Ectodermal cell (in vitro differentiated cells): ENCODE measurements around the gene ZIC1. TPM values are rescaled to one million over a fixed set of nuclear protein-coding genes. Genes with fewer than 3 reads are reported as not detected.

Experiments used
- H3K27ac ChIP-seq: 2 replicates; pipeline ENCODE4 v1.7.0; 2013; ENCODE audit warnings: mild to moderate bottlenecking, low read depth, low read length; ENCODE audit not compliant: insufficient read depth, poor library complexity, severe bottlenecking
- H3K27me3 ChIP-seq: 2 replicates; pipeline ENCODE4 v1.7.0; 2013; ENCODE audit warnings: mild to moderate bottlenecking, low read length; ENCODE audit not compliant: insufficient read depth, control insufficient read depth, poor library complexity, severe bottlenecking
- H3K36me3 ChIP-seq: one replicate; pipeline ENCODE4 v1.7.0; 2013; ENCODE audit warnings: low read length; ENCODE audit not compliant: control insufficient read depth, insufficient read depth
- H3K4me1 ChIP-seq: one replicate; pipeline ENCODE4 v1.7.0; 2013; ENCODE audit warnings: low read length; ENCODE audit not compliant: control insufficient read depth, insufficient read depth
- H3K4me3 ChIP-seq: 2 replicates; pipeline ENCODE4 v1.7.0; 2013; ENCODE audit warnings: low read depth, low read length, control low read depth; ENCODE audit not compliant: insufficient read depth
- H3K9me3 ChIP-seq: 2 replicates; pipeline ENCODE4 v1.7.0; 2013; ENCODE audit warnings: mild to moderate bottlenecking, low read length, moderate library complexity; ENCODE audit not compliant: control insufficient read depth
- WGBS, 2 experiments: methylation state at CpG; one replicate each; pipeline ENCODE4 v1.1.7; 2013; ENCODE audit warnings: missing lambda C conversion rate in 2 of 2; 5-methylcytosine and 5-hydroxymethylcytosine counted together
- polyA plus RNA-seq, 4 experiments: library from polyadenylated mRNA; stranded (reverse); fragments of 50-300 nt; gene quantifications; one replicate each; pipeline ENCODE4 v1.2.3, GENCODE V29; 2013

Gene ZIC1
- 58.5 TPM for polyA plus RNA-seq (2013, experiment 1 of 4)
- polyA plus RNA-seq (2013, experiment 2 of 4) = 54.0 TPM
- polyA plus RNA-seq (2013, experiment 3 of 4) = 71.2 TPM
- 92.7 TPM for polyA plus RNA-seq (2013, experiment 4 of 4)

GRCh38 chr3:147409143-147410115 is at the start of gene ZIC1:
Gene ZIC1 (plus strand): TSS chr3:147409365. CDS start chr3:147410113, 748 bp downstream.
- Histone ChIP-seq H3K27ac (peak within 1 kb of the TSS; percentile 75), H3K4me1 (peaks cover 38% of the 10 kb centered on the region), H3K4me3 (peak within 1 kb of the TSS; percentile 49), H3K27me3 (peaks cover 99% of the 10 kb centered on the region), H3K9me3 (no peaks in the 10 kb centered on the region), H3K36me3 (no peaks in the 10 kb centered on the region)
- WGBS, 2 experiments = 0% methylated on average over 80 of the region's 80 CpGs

GRCh38 chr3:147360051-147360439 is 49.1 kb upstream of the ZIC1 start:
- no peaks in the 10 kb centered on the region for H3K9me3 ChIP-seq
- peaks cover 100% of the 10 kb centered on the region for H3K27me3 ChIP-seq
- H3K4me1 ChIP-seq = peaks cover 45% of the 10 kb centered on the region
- 15 to 20% methylated on average over 5 of the region's 5 CpGs for WGBS, 2 experiments
- H3K4me3 ChIP-seq = no peak overlapping the region
- H3K36me3 ChIP-seq = no peaks in the 10 kb centered on the region
- H3K27ac ChIP-seq = no peak overlapping the region

- H3K4me3 ChIP-seq = no peak overlapping the region
- WGBS, 2 experiments = 11 to 13% methylated on average over 21 of the region's 21 CpGs
- no peaks in the 10 kb centered on the region for H3K36me3 ChIP-seq
- H3K27ac ChIP-seq = no peak overlapping the region
- peaks cover 100% of the 10 kb centered on the region for H3K27me3 ChIP-seq
- H3K9me3 ChIP-seq = no peaks in the 10 kb centered on the region
- H3K4me1 ChIP-seq = peaks cover 37% of the 10 kb centered on the region
Observed at GRCh38 chr3:147360646-147361453, 48.3 kb upstream of the ZIC1 start.

- Histone ChIP-seq H3K4me3 (no peak overlapping the region), H3K27me3 (peaks cover 99% of the 10 kb centered on the region), H3K9me3 (no peaks in the 10 kb centered on the region), H3K4me1 (peaks cover 28% of the 10 kb centered on the region), H3K36me3 (no peaks in the 10 kb centered on the region), H3K27ac (no peak overlapping the region)
- WGBS, 2 experiments = 11 to 12% methylated on average over 11 to 12 of the region's 12 CpGs
Observed at GRCh38 chr3:147361454-147362420, 47.4 kb upstream of the ZIC1 start.

- Histone ChIP-seq H3K9me3 (no peaks in the 10 kb centered on the region), H3K27me3 (peaks cover 99% of the 10 kb centered on the region), H3K4me1 (peaks cover 25% of the 10 kb centered on the region), H3K27ac (no peak overlapping the region), H3K4me3 (no peak overlapping the region), H3K36me3 (no peaks in the 10 kb centered on the region)
- WGBS, 2 experiments = 74 to 84% methylated on average over 1 of the region's 1 CpG
Observed at GRCh38 chr3:147364771-147365170, 44.4 kb upstream of the ZIC1 start.

GRCh38 chr3:147365196-147366115 is 43.7 kb upstream of the ZIC1 start:
- WGBS, 2 experiments = 66 to 76% methylated on average over 6 of the region's 6 CpGs
- Histone ChIP-seq H3K9me3 (no peaks in the 10 kb centered on the region), H3K27me3 (peaks cover 99% of the 10 kb centered on the region)

GRCh38 chr3:147367676-147368075 is 41.5 kb upstream of the ZIC1 start:
- peaks cover 99% of the 10 kb centered on the region for H3K27me3 ChIP-seq
- peaks cover 11% of the 10 kb centered on the region for H3K4me1 ChIP-seq
- H3K27ac ChIP-seq = no peak overlapping the region
- H3K9me3 ChIP-seq = no peaks in the 10 kb centered on the region
- no peaks in the 10 kb centered on the region for H3K36me3 ChIP-seq
- H3K4me3 ChIP-seq = no peak overlapping the region
- WGBS, 2 experiments = 0 to 4% methylated on average over 1 of the region's 1 CpG

More at GRCh38 chr3:147365196-147366115, 43.7 kb upstream of the ZIC1 start:
- H3K4me3 ChIP-seq = no peak overlapping the region
- H3K36me3 ChIP-seq = no peaks in the 10 kb centered on the region
- peaks cover 19% of the 10 kb centered on the region for H3K4me1 ChIP-seq
- H3K27ac ChIP-seq = no peak overlapping the region

GRCh38 chr3:147368151-147368550 is 41.0 kb upstream of the ZIC1 start:
- H3K36me3 ChIP-seq = no peaks in the 10 kb centered on the region
- no peak overlapping the region for H3K4me3 ChIP-seq
- peaks cover 99% of the 10 kb centered on the region for H3K27me3 ChIP-seq
- H3K9me3 ChIP-seq = no peaks in the 10 kb centered on the region
- no peak overlapping the region for H3K27ac ChIP-seq
- H3K4me1 ChIP-seq = peaks cover 11% of the 10 kb centered on the region
- WGBS, 2 experiments = 9 to 15% methylated on average over 1 to 2 of the region's 2 CpGs
